ENCODE results near the gene LKAAEAR1. TPM values are rescaled to one million over a fixed set of nuclear protein-coding genes. Genes with fewer than 3 reads are reported as not detected.

Gene LKAAEAR1
- total RNA-seq, 3 donors from 2014 or later (not counting 1 experiment from before 2014, with no cell fraction given), result not detected

DNA sequence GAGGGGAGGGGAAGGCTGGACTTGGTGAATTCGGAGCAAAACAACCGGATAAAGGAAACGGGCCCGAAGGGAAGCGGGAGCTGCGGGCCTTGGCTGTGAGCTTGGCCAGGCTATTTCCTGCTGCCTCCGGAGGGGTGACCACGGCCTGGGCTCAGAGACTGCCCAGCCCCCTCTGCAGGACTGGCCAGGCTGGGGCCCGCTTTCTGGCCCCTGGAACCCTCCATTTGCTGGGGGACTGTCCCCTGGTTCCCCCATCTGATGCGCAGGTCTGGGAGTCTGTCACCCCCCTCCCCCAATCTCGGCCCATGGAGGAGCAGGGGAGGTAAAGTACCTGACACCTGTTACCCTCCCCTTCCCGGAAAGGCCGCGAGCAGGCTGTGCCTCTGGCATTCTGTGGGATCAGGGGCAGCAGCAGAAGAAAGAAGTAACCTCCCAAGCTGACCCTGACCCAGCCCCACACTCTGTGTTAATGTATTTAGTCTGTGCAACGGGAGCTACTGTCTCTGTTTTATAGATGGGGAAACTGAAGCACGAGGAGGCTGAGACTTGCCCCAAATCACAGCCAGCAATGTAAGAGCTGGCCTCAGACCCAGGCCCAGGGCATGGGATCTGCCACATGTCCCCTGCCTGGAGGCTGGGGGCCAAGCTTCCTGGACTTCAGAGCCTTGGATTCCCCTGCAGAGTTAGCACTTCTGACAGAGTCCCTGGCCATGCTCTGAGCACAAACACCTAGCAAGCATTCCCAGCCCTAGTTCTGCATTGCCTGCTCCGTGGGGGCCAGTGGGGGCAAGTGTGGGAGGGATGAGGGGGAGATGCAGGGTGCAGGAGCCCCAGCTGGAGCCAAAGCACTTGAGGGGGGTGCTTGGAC lies 44.7 kb downstream of the LKAAEAR1 start:
- 29% methylated on average over 17 of the region's 17 CpGs for WGBS (ENCODE audit: insufficient coverage)

DNA sequence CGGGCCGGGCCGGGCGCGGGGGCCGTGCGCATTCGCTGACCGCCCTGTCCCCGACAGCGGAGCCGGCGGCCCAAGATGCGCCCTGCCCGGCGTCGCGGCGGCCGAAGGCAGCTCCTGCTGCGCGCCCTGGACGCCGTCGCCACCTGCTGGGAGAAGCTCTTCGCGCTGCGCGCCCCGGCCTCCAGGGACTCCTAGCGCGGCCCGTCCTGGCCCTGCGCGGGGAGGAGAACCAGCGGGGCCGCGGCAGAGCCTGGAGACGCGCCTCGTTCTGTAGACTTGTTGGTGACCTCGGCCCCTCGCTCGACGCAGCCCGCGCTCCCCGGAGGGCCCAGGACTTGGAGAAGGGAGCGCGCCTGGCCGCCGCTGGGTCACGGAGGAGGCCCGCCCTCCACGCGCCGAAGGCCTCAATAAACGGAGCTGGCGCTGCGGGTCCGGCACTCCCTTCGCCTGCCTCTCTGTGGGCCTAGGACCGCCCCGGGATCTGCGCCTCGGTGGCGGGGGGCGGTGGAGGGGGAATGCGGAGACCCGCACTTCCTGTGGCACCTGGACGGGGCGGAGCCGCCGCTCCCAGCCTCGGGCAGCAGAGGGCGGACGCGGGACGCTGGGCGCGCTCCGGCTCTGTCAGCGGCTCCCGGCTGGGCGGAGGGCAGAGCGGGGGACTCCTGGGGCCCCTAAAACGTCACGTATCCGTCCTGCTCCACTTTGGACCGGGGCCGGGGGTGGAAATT lies 45.5 kb downstream of the LKAAEAR1 start:
- intact Hi-C loops (cut with micrococcal nuclease), result loop anchor here (1.0 to 5.0 kb wide), 3 partner anchors 19 to 126 kb away; no protein-coding TSS in a partner anchor
- Mint-ChIP-seq H3K4me3 (peak overlapping the region; percentile 79), H3K4me1 (peaks cover 5 to 15% of the 10 kb centered on the region in 2 donors), H3K27ac (no peak overlapping the region), H3K36me3 (no peaks in the 10 kb centered on the region), H3K9me3 (no peaks in the 10 kb centered on the region), H3K27me3 (ENCODE audit: low read depth in 2 of 2) (peaks cover 7 to 17% of the 10 kb centered on the region in 2 donors)
- WGBS (ENCODE audit: insufficient coverage), result under 1% methylated on average over 91 of the region's 91 CpGs
- H3K27ac ChIP-seq (ENCODE audit: low read length), result no peak overlapping the region
- H3K9me3 ChIP-seq (ENCODE audit: control insufficient read depth, insufficient read depth, low read length), result no peaks in the 10 kb centered on the region
- H3K4me1 ChIP-seq (ENCODE audit: control insufficient read depth, insufficient read depth, low read length), result peaks cover 73% of the 10 kb centered on the region
- peak; percentile 66 to 86 for DNase-seq
- peaks cover 36% of the 10 kb centered on the region for H3K27me3 ChIP-seq (ENCODE audit: control insufficient read depth, insufficient read depth, low read length)
- peak; percentile 81 to 89 (median 84) for ATAC-seq
- TF ChIP-seq, protein P1, sequence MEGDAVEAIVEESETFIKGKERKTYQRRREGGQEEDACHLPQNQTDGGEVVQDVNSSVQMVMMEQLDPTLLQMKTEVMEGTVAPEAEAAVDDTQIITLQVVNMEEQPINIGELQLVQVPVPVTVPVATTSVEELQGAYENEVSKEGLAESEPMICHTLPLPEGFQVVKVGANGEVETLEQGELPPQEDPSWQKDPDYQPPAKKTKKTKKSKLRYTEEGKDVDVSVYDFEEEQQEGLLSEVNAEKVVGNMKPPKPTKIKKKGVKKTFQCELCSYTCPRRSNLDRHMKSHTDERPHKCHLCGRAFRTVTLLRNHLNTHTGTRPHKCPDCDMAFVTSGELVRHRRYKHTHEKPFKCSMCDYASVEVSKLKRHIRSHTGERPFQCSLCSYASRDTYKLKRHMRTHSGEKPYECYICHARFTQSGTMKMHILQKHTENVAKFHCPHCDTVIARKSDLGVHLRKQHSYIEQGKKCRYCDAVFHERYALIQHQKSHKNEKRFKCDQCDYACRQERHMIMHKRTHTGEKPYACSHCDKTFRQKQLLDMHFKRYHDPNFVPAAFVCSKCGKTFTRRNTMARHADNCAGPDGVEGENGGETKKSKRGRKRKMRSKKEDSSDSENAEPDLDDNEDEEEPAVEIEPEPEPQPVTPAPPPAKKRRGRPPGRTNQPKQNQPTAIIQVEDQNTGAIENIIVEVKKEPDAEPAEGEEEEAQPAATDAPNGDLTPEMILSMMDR (IDR thresholded peaks at IDR 0.05), result peak; percentile 71
- H3K4me3 ChIP-seq (ENCODE audit: low read length), result peak overlapping the region; percentile 48
- peaks cover 3% of the 10 kb centered on the region for H3K36me3 ChIP-seq (ENCODE audit: control insufficient read depth, insufficient read depth, low read length)

More for the DNA sequence above, 44.7 kb downstream of the LKAAEAR1 start:
- Mint-ChIP-seq H3K36me3 (no peaks in the 10 kb centered on the region), H3K27me3 (ENCODE audit: low read depth in 2 of 2) (peaks cover 7 to 17% of the 10 kb centered on the region in 2 donors), H3K27ac (no peak overlapping the region), H3K4me3 (peak overlapping the region; percentile 57), H3K9me3 (no peaks in the 10 kb centered on the region), H3K4me1 (peaks cover 5 to 15% of the 10 kb centered on the region in 2 donors)
- H3K27ac ChIP-seq (ENCODE audit: low read length), result no peak overlapping the region
- H3K36me3 ChIP-seq (ENCODE audit: control insufficient read depth, insufficient read depth, low read length), result no peaks in the 10 kb centered on the region
- H3K9me3 ChIP-seq (ENCODE audit: control insufficient read depth, insufficient read depth, low read length), result no peaks in the 10 kb centered on the region
- TF ChIP-seq, protein P1 (IDR thresholded peaks at IDR 0.05), result no peak
- H3K4me1 ChIP-seq (ENCODE audit: control insufficient read depth, insufficient read depth, low read length), result peaks cover 66% of the 10 kb centered on the region
- DNase-seq, result no peak
- intact Hi-C loops (cut with micrococcal nuclease), result loop anchor here (1.0 to 5.0 kb wide), 3 partner anchors 18 to 127 kb away; no protein-coding TSS in a partner anchor
- peak overlapping the region; percentile 19 for H3K4me3 ChIP-seq (ENCODE audit: low read length)
- H3K27me3 ChIP-seq (ENCODE audit: control insufficient read depth, insufficient read depth, low read length), result peaks cover 36% of the 10 kb centered on the region
- ATAC-seq, result no peak

DNA sequence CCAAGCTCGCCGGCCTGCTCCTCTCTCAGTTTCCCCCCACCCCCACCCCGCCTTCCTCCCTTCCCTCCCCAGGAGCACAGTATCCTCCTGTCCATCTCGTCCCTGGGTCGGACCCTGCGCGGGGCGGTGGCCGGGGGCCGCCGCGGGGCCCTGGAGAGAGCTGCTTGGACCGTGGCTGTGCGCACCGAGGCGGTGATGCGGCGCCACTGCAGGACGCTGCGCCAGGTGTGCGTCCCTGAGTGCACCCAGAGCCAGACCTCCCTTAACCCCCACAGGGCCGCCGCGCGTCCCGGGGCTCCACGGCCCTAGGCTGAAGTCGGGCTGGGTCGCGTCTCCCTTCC lies 46.0 kb downstream of the LKAAEAR1 start:
- intact Hi-C loops (cut with micrococcal nuclease), result loop anchor here (5.0 kb wide), 1 partner anchor 126 kb away; no protein-coding TSS in a partner anchor
- Mint-ChIP-seq H3K4me3 (no peak overlapping the region), H3K27ac (no peak overlapping the region), H3K9me3 (no peaks in the 10 kb centered on the region), H3K36me3 (no peaks in the 10 kb centered on the region), H3K27me3 (ENCODE audit: low read depth in 2 of 2) (peaks cover 7 to 17% of the 10 kb centered on the region in 2 donors), H3K4me1 (peaks cover 5 to 15% of the 10 kb centered on the region in 2 donors)
- Histone ChIP-seq H3K4me3 (ENCODE audit: low read length) (no peak overlapping the region), H3K9me3 (ENCODE audit: control insufficient read depth, insufficient read depth, low read length) (no peaks in the 10 kb centered on the region), H3K36me3 (ENCODE audit: control insufficient read depth, insufficient read depth, low read length) (peaks cover 3% of the 10 kb centered on the region), H3K27ac (ENCODE audit: low read length) (no peak overlapping the region), H3K4me1 (ENCODE audit: control insufficient read depth, insufficient read depth, low read length) (peaks cover 73% of the 10 kb centered on the region), H3K27me3 (ENCODE audit: control insufficient read depth, insufficient read depth, low read length) (peaks cover 36% of the 10 kb centered on the region)
- 2% methylated on average over 29 of the region's 30 CpGs for WGBS (ENCODE audit: insufficient coverage)
- TF ChIP-seq, protein P1 (IDR thresholded peaks at IDR 0.05), result no peak
- DNase-seq, result no peak
- peak; percentile 4 to 8 (median 8) for ATAC-seq

Measured in natural killer cell (primary cell).